D721Med (cell line): ENCODE results near the gene BOLL.
"Not testable (repeated sequence)": the region's sequence is repeated elsewhere in the genome, so short reads cannot be mapped to it uniquely, and the experiment has no call there.

Experiments
- DNase-seq: peaks from one replicate; pipeline ENCODE4 v3.0.0; 2011; ENCODE audit warnings: low spot score; ENCODE audit not compliant: insufficient read length
- FAIRE-seq: peaks from 2 replicates; lab custom pipeline; 2011; peaks lifted over from hg19 to GRCh38; lab: Jason Lieb, UNC
- CTCF ChIP-seq: IDR thresholded peaks from 2 replicates; pipeline ENCODE4 v1.5.1; 2012; ENCODE audit warnings: mild to moderate bottlenecking, control low read depth; ENCODE audit not compliant: insufficient read depth; ENCODE audit errors: missing control alignments

Gene BOLL

GRCh38 chr2:197784956-197785941, at the start of gene BOLL:
Gene BOLL (minus strand): TSS chr2:197785319. CDS start chr2:197781850, 3,469 bp downstream.
- FAIRE-seq (no peak), DNase-seq (no peak)
- TF ChIP-seq CTCF, result no peak

GRCh38 chr2:197834771-197835170, 49.7 kb upstream of the BOLL start:
- not testable (repeated sequence) for DNase-seq, FAIRE-seq

GRCh38 chr2:197828464-197829135, 43.5 kb upstream of the BOLL start:
- DNase-seq (no peak), FAIRE-seq (no peak)
- TF ChIP-seq CTCF, result no peak

- TF ChIP-seq CTCF, result no peak
- DNase-seq (no peak), FAIRE-seq (no peak)
Measured at GRCh38 chr2:197827618-197828017, 42.5 kb upstream of the BOLL start.

- TF ChIP-seq CTCF, result no peak
- FAIRE-seq (no peak), DNase-seq (no peak)
Measured at GRCh38 chr2:197822333-197822732, 37.2 kb upstream of the BOLL start.

- no peak for FAIRE-seq
- DNase-seq, result no peak
- no peak for TF ChIP-seq CTCF
Measured at GRCh38 chr2:197821550-197822289, 36.6 kb upstream of the BOLL start.

- no peak for FAIRE-seq
- TF ChIP-seq CTCF, result no peak
- no peak for DNase-seq
Measured at GRCh38 chr2:197814526-197814925, 29.4 kb upstream of the BOLL start.
